Endothelial cell of umbilical vein (primary cell): Measurements from ENCODE around the gene TSR3. TPM values are rescaled to one million over a fixed set of nuclear protein-coding genes. Genes with fewer than 3 reads are reported as not detected.

Source experiments
- BruUV-seq: library from RNA; stranded (reverse); fragments of 400-500 nt; replicated peaks from 2 replicates; lab custom pipeline; 2021; lab: Mats Ljungman, UMichigan
- CTCF ChIA-PET: fragments of 300-600, 350-600 bp; sonication (Branson Sonifier 250); formaldehyde crosslinking; loops from one replicate; lab custom pipeline; 2021; ENCODE audit warnings: antibody characterized with exemption, inconsistent platforms; lab: Charles Lee
- POLR2A ChIA-PET: fragments of 300-600, 350-600 bp; sonication (Branson Sonifier 250); formaldehyde crosslinking; loops from one replicate; lab custom pipeline; 2021; ENCODE audit warnings: antibody characterized with exemption, inconsistent platforms; lab: Charles Lee
- DNase-seq: peaks from one replicate; pipeline ENCODE4 v3.0.0-alpha.2; 2011; ENCODE audit warnings: low read depth, low spot score
- FAIRE-seq: peaks from 2 replicates; lab custom pipeline; 2011; peaks lifted over from hg19 to GRCh38; lab: Jason Lieb, UNC
- H2AFZ ChIP-seq: 2 replicates; pipeline ENCODE4 v1.6.0; 2012; ENCODE audit warnings: low read depth, low read length, control low read depth, inconsistent platforms
- H3K27ac ChIP-seq: 2 replicates; pipeline ENCODE4 v1.5.1; 2011; ENCODE audit warnings: low read depth, mild to moderate bottlenecking, control low read depth, low read length, moderate library complexity; ENCODE audit not compliant: insufficient read depth
- H3K27me3 ChIP-seq, 2 experiments: 2 replicates each; pipeline versions ENCODE4 v1.6.0 to v1.6.1; 2011; ENCODE audit warnings: low read length in 2 of 2, mixed read lengths in 1 of 2; ENCODE audit not compliant: control insufficient read depth in 2 of 2, insufficient read depth in 2 of 2
- H3K36me3 ChIP-seq, 2 experiments: 2 replicates in 1 of 2; 3 replicates in 1 of 2; pipeline ENCODE4 v1.5.1; 2011; ENCODE audit warnings: low read length in 2 of 2, mild to moderate bottlenecking in 1 of 2, moderate library complexity in 1 of 2; ENCODE audit not compliant: control insufficient read depth in 2 of 2, insufficient read depth in 2 of 2; ENCODE audit errors: extremely low read depth in 1 of 2
- H3K4me1 ChIP-seq: 3 replicates; pipeline ENCODE4 v1.5.1; 2011; ENCODE audit warnings: mild to moderate bottlenecking, low read length; ENCODE audit not compliant: control insufficient read depth, insufficient read depth; ENCODE audit errors: extremely low read depth
- H3K4me2 ChIP-seq: 2 replicates; pipeline ENCODE4 v1.6.1; 2011; ENCODE audit warnings: low read length, control low read depth, mixed read lengths; ENCODE audit not compliant: insufficient read depth
- H3K4me3 ChIP-seq, 3 experiments: fragments of 200-600 bp in 1 of 3; sonication (generic), shearing (Covaris generic) in 1 of 3; replicated peaks in 1 of 3; 2 replicates each; pipeline ENCODE4 v1.5.1; 2011 to 2016; ENCODE audit warnings: control low read depth in 3 of 3, low read length in 3 of 3, mild to moderate bottlenecking in 2 of 3, inconsistent platforms in 1 of 3, low read depth in 1 of 3, moderate library complexity in 1 of 3; ENCODE audit not compliant: insufficient read depth in 1 of 3
- H3K79me2 ChIP-seq: 2 replicates; pipeline ENCODE4 v1.6.0; 2012; ENCODE audit warnings: low read length, inconsistent platforms; ENCODE audit not compliant: control insufficient read depth, insufficient read depth
- H3K9ac ChIP-seq: replicated peaks from 2 replicates; pipeline ENCODE3; 2011; ENCODE audit warnings: low read length, control low read depth; ENCODE audit not compliant: insufficient read depth; ENCODE audit errors: extremely low read depth
- H3K9me1 ChIP-seq: replicated peaks from 3 replicates; pipeline ENCODE4 v1.6.0; 2011; ENCODE audit warnings: mild to moderate bottlenecking, low read length; ENCODE audit not compliant: control insufficient read depth, insufficient read depth; ENCODE audit errors: extremely low read depth
- H3K9me3 ChIP-seq: replicated peaks from 2 replicates; pipeline ENCODE4 v1.5.1; 2012; ENCODE audit warnings: low read length, inconsistent platforms; ENCODE audit not compliant: control insufficient read depth, insufficient read depth
- H4K20me1 ChIP-seq: replicated peaks from 2 replicates; pipeline ENCODE3; 2011; ENCODE audit warnings: mild to moderate bottlenecking, low read length; ENCODE audit not compliant: control insufficient read depth, insufficient read depth; ENCODE audit errors: extremely low read depth
- CTCF ChIP-seq, 2 donors: IDR thresholded peaks; 1 replicate in 1 of 2; 2 replicates in 1 of 2; pipeline ENCODE4 v1.5.1; 2011; ENCODE audit warnings: low read length in 2 of 2, mild to moderate bottlenecking in 2 of 2, moderate library complexity in 2 of 2, control low read depth in 1 of 2, inconsistent platforms in 1 of 2, low read depth in 1 of 2; ENCODE audit not compliant: insufficient read depth in 1 of 2; ENCODE audit errors: extremely low read depth in 1 of 2
- EZH2 ChIP-seq: IDR thresholded peaks from 2 replicates; pipeline ENCODE4 v1.6.1; 2012; ENCODE audit warnings: borderline replicate concordance, low read depth, mild to moderate bottlenecking, moderate library complexity, low read length, inconsistent platforms; ENCODE audit not compliant: severe bottlenecking
- FOS ChIP-seq: IDR thresholded peaks from 2 replicates; pipeline ENCODE4 v1.6.1; 2011; ENCODE audit warnings: mild to moderate bottlenecking, low read length, moderate library complexity, borderline replicate concordance; ENCODE audit not compliant: insufficient read depth
- GATA2 ChIP-seq: IDR thresholded peaks from 2 replicates; pipeline ENCODE4 v1.7.0; 2011; ENCODE audit warnings: low read depth, mild to moderate bottlenecking, moderate library complexity, mixed read lengths, low read length; ENCODE audit not compliant: insufficient read length, insufficient read depth
- JUN ChIP-seq: IDR thresholded peaks from 2 replicates; pipeline ENCODE4 v1.6.1; 2011; ENCODE audit warnings: borderline replicate concordance, low read depth; ENCODE audit not compliant: insufficient read length, insufficient read depth
- MAX ChIP-seq: IDR thresholded peaks from 2 replicates; pipeline ENCODE4 v1.6.1; 2011; ENCODE audit not compliant: insufficient read depth, insufficient read length
- MYC ChIP-seq: IDR thresholded peaks from one replicate; pipeline ENCODE4 v1.6.1; 2011; ENCODE audit warnings: mild to moderate bottlenecking, low read depth, low read length
- POLR2A ChIP-seq: IDR thresholded peaks from 2 replicates; pipeline ENCODE4 v1.6.1; 2012; ENCODE audit warnings: low read depth, mild to moderate bottlenecking, control low read depth, low read length
- POLR2AphosphoS5 ChIP-seq: IDR thresholded peaks from 2 replicates; pipeline ENCODE4 v1.6.1; 2012; ENCODE audit warnings: low read depth, mild to moderate bottlenecking, control low read depth, low read length, moderate library complexity; ENCODE audit not compliant: insufficient read depth
- dilution Hi-C: fragments of 300-500 bp; cut with MboI; formaldehyde crosslinking; loops from one replicate; pipeline ENCODE4 v1.15.0; 2019; ENCODE audit warnings: low sequenced_read_pairs; ENCODE audit not compliant: extremely low pct_ligation_motif_present
- intact Hi-C: fragments of 100-400 bp; cut with micrococcal nuclease; formaldehyde crosslinking; loops from one replicate; pipeline ENCODE4 v1.10.0; 2022
- polyA plus RNA-seq, 4 experiments: library from polyadenylated mRNA; depleted of rRNA in 3 of 4; stranded (reverse) in 3 of 4; unstranded in 1 of 4; fragments of >200 nt; gene quantifications; 2 replicates each; pipeline versions ENCODE4 v1.2.1 to v1.2.3, GENCODE V29; 2011 to 2012; ENCODE audit warnings: missing spikeins in 1 of 4
- total RNA-seq: library from RNA; stranded (reverse); gene quantifications from 2 replicates; pipeline ENCODE4 v1.2.3, GENCODE V29; 2021

TSR3 gene
- total and polyA plus RNA-seq, 2 donors (not counting 3 experiments of a cell fraction or from before 2014, with no cell fraction given), result 65.4 to 82.7 TPM

- Histone ChIP-seq H3K36me3 (peaks cover 12 to 38% of the 10 kb centered on the region in 2 experiments), H4K20me1 (no peaks in the 10 kb centered on the region)
Measured at GRCh38 chr16:1361685-1362360, 10.1 kb upstream of the TSR3 start.

More at GRCh38 chr16:1361685-1362360, 10.1 kb upstream of the TSR3 start:
- ChIA-PET CTCF (no interaction called here), POLR2A (no interaction called here)
- H3K9me3 ChIP-seq, result no peaks in the 10 kb centered on the region
- dilution Hi-C loops (no loop called here), intact Hi-C loops (no loop called here)
- no peak overlapping the region for H3K4me3 ChIP-seq
- no peak overlapping the region for H3K9ac ChIP-seq
- no peak overlapping the region for H2AFZ ChIP-seq
- H3K4me2 ChIP-seq, result no peak overlapping the region
- FAIRE-seq, result no peak
- no peak overlapping the region for H3K27ac ChIP-seq
- no peak for TF ChIP-seq MAX
- TF ChIP-seq EZH2, result no peak
- no peak for TF ChIP-seq POLR2A
- TF ChIP-seq MYC, result no peak
- TF ChIP-seq GATA2, result no peak
- TF ChIP-seq POLR2AphosphoS5, result no peak
- TF ChIP-seq CTCF (IDR thresholded peaks at IDR 0.05; ENCODE audit: extremely low read depth in 1 of 2, insufficient read depth in 1 of 2, low read depth in 1 of 2, low read length in 2 of 2), result no peak
- TF ChIP-seq FOS, result no peak
- no peak for TF ChIP-seq JUN
- H3K27me3 ChIP-seq, result no peaks in the 10 kb centered on the region
- H3K4me1 ChIP-seq, result no peaks in the 10 kb centered on the region
- BruUV-seq, result no TSS peak
- no peaks in the 10 kb centered on the region for H3K9me1 ChIP-seq
- no peak for DNase-seq
- peaks cover 14% of the 10 kb centered on the region for H3K79me2 ChIP-seq
